Islet of Langerhans (tissue), 1 donor: ENCODE measurements around the gene TLCD2.
A peak's percentile ranks its signal among the peaks of the same experiment; 100 is the strongest.
"Not testable (repeated sequence)": the region's sequence is repeated elsewhere in the genome, so short reads cannot be mapped to it uniquely, and the experiment has no call there.

Experiments
- FAIRE-seq: peaks from one replicate; lab custom pipeline; 2011; peaks lifted over from hg19 to GRCh38; lab: Jason Lieb, UNC

The TLCD2 gene

DNA sequence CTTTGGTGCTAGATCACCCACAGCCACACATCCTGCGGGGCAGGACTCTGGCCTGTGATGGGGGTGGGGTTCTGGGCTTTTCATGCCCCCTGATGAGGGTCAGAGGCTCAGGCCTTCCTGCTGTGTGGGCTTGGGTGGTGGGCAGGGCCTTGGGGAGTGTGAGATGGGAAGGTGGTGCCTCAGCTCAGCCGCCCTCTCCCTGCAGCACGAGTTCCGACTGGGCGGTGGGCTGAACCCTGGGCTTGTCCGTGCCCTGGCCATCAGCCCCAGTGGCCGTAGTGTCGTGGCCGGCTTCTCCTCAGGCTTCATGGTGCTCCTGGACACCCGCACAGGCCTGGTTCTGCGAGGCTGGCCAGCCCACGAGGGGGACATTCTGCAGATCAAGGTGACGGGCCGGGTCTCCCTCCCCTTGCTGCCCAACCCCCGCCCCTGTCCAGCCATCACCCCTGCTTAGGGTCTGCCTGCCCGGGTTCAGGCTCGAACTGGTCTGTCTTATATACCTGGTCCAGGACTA, 25.7 kb upstream of the TLCD2 start:
- no peak for FAIRE-seq

- no peak for FAIRE-seq
These were observed 25.2 kb upstream of the TLCD2 start for GRCh38 chr17:1735418-1735817.

DNA sequence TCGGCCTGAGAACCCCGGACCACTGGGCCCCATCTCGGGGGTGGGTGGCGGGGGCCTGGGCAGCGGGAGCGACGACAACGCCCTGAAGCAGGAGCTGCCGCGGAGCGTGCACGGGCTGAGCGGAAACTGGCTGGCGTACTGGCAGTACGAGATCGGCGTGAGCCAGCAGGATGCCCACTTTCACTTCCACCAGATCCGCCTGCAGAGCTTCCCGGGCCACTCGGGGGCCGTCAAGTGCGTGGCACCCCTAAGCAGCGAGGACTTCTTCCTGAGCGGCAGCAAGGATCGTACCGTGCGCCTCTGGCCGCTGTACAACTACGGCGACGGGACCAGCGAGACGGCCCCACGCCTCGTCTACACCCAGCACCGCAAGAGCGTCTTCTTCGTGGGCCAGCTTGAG, 23.6 kb upstream of the TLCD2 start:
- FAIRE-seq = no peak

- FAIRE-seq = no peak
These were observed 22.7 kb upstream of the TLCD2 start for GRCh38 chr17:1732833-1733321.

DNA sequence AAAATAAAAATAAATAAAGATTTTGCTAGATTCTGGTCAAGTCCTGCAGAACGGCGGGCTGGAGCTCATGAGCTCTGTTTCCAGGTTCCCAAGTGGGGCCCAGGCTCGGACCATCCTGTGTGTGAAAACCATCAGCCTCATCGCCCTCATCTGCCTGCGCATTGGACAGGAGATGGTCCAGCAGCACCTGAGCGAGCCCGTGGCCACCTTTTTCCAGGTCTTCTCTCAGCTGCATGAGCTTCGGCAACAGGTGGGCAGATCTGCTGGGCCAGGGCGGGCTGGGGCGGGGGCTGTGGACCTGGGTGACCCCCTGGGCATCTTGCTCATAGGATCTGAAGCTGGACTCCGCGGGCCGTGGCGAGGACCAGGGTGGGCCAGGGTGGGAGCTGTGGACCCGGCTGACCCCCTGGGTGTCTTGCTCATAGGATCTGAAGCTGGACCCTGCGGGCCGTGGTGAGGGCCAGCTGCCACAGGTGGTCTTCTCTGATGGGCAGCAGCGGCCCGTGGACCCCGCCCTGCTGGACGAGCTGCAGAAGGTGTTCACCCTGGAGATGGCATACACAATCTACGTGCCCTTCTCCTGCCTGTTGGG, 22.2 kb upstream of the TLCD2 start:
- no peak for FAIRE-seq

DNA sequence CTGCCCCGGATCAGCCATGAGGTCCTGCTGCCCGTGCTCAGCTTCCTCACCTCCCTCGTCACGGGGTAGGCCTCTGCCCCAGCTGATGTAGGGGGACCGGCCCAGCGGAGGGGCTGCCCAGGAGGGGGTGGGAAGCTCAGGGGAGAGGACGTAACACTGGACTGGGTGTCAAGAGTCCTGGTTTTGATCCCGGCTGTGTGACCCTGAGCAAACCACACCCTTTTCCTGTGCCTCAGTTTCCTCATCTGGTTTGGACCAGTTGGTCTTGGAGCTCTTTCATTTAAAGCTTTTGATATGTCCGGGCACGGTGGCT, 21.0 kb upstream of the TLCD2 start:
- no peak for FAIRE-seq

DNA sequence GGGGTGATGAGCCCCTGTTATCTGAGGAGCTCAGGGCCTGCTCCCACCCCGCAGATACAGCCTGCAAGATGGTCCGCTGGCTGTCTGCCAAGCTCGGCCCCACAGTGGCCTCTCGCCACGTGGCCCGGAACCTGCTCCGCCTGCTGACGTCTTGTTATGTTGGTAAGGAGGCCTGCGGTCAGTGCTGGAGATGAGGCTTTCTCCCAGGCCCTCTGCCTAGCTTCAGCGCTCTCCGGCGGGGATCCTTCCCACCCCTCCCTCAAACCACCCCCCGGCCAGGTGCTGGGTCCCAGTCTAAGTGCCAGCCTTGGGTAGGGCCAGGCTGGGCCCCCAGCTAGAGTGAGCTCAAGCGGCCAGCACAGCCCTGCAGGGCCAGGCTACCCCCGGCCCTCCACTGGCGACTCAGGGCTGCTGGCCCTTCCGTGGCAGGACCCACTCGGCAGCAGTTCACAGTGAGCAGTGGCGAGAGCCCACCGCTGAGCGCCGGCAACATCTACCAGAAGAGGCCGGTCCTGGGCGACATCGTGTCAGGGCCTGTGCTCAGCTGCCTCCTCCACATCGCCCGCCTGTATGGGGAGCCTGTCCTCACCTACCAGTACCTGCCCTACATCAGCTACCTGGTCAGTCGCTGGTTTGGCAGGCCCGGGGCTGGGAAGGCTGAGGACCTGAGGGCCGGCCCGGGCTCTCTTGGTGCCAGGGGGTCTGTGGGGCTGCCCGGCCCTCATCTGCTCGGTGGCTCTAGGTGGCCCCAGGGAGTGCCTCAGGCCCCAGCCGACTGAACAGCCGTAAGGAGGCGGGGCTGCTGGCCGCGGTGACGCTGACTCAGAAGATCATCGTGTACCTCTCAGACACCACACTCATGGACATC, 20.4 kb upstream of the TLCD2 start:
- FAIRE-seq = no peak

- no peak for FAIRE-seq
These were observed 19.8 kb upstream of the TLCD2 start for GRCh38 chr17:1729966-1730325.

DNA sequence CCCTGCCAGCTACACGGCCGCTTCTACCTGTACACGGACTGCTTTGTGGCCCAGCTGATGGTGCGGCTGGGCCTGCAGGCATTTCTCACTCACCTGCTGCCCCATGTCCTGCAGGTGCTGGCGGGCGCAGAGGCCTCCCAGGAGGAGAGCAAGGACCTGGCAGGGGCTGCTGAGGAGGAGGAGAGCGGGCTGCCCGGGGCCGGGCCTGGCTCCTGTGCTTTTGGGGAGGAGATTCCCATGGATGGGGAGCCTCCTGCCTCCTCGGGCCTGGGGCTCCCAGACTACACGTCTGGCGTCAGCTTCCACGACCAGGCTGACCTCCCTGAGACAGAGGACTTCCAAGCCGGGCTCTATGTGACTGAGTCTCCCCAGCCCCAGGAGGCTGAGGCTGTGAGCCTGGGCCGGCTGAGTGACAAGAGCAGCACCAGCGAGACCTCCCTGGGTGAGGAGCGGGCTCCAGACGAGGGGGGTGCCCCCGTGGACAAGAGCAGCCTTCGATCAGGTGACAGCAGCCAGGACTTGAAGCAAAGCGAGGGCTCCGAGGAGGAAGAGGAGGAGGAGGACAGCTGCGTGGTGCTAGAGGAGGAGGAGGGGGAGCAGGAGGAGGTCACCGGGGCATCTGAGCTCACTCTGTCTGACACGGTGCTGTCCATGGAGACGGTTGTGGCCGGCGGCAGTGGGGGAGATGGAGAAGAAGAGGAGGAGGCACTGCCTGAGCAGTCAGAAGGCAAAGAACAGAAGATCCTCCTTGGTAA, 17.9 kb upstream of the TLCD2 start:
- FAIRE-seq = no peak

- no peak for FAIRE-seq
These were observed 17.1 kb upstream of the TLCD2 start for GRCh38 chr17:1727258-1727789.

- no peak for FAIRE-seq
These were observed 16.6 kb upstream of the TLCD2 start for GRCh38 chr17:1726626-1727257.

GRCh38 chr17:1725642-1726511, 15.7 kb upstream of the TLCD2 start:
- no peak for FAIRE-seq

DNA sequence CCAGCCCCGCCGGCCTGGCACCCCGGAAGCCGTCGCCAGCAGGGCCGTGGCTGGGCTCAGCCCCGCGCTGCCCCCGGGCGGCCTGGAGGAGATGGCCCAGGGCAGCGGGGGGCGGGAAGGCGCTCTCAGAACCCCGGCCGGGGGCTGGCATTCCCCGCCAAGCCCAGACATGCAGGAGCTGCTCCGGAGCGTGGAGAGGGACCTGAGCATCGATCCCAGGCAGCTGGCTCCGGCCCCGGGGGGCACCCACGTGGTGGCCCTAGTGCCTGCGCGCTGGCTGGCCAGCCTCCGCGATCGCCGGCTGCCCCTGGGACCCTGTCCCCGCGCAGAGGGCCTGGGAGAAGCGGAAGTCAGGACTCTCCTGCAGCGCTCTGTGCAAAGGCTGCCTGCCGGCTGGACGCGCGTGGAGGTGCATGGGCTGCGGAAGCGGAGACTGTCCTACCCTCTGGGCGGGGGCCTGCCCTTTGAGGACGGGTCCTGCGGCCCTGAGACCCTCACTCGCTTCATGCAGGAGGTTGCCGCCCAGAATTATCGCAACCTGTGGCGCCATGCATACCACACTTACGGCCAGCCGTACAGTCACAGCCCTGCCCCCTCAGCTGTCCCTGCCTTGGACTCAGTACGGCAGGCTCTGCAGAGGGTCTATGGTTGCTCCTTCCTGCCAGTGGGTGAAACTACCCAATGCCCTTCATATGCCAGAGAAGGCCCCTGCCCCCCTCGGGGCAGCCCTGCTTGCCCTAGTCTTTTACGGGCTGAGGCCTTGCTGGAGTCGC, 14.9 kb upstream of the TLCD2 start:
- FAIRE-seq = no peak

GRCh38 chr17:1724351-1724868, 14.2 kb upstream of the TLCD2 start, which contains the start of gene WDR81:
WDR81 (plus strand) TSS chr17:1724704; CDS start chr17:1724960, 256 bp downstream.
- no peak for FAIRE-seq

DNA sequence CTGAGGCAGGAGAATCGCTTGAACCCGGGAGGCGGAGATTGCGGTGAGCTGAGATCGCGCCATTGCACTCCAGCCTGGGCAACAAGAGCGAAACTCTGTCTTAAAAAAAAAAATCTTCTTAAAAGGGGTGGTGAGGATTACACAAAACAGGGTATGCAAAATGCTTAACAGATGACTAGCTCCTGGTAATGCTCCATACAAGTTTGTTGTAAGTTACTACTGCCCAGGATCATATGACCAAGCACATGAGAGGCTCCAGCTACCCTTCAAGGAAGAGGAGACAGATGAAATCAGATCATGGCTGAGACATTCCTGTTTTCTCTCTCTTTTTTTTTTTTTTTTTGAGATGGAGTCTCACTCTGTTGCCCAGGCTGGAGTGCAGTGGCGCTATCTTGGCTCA, 11.8 kb upstream of the TLCD2 start:
- FAIRE-seq = not testable (repeated sequence)

- no peak for FAIRE-seq
These were observed 10.7 kb upstream of the TLCD2 start for GRCh38 chr17:1720856-1721386.

GRCh38 chr17:1718362-1719165, 8.4 kb upstream of the TLCD2 start:
- no peak for FAIRE-seq

GRCh38 chr17:1716912-1717695, 6.9 kb upstream of the TLCD2 start:
- FAIRE-seq = peak; percentile 97
